HepG2 (cell line): ENCODE data around the gene PXT1. TPM values are rescaled to one million over a fixed set of nuclear protein-coding genes. Genes with fewer than 3 reads are reported as not detected.

ENCODE experiments used
- ARNT ChIP-seq: fragments of 450-650 bp; IDR thresholded peaks from 2 replicates; pipeline ENCODE4 v1.6.1; 2017
- ATF2 ChIP-seq: sonication (generic); formaldehyde crosslinking; IDR thresholded peaks from 2 replicates; pipeline ENCODE4 v1.4.0; 2020; ENCODE audit warnings: missing genetic modification reagents
- CAMTA2 ChIP-seq: sonication (generic); formaldehyde crosslinking; IDR thresholded peaks from 2 replicates; pipeline ENCODE4 v1.4.0; 2020; ENCODE audit warnings: mild to moderate bottlenecking, missing genetic modification reagents, borderline replicate concordance
- CEBPB ChIP-seq: IDR thresholded peaks from 2 replicates; pipeline ENCODE4 v1.6.1; 2011; ENCODE audit warnings: low read depth, low read length, improper control_type of control experiment, borderline replicate concordance
- CENPX ChIP-seq: sonication (generic); formaldehyde crosslinking; IDR thresholded peaks from 2 replicates; pipeline ENCODE4 v1.9.0; 2021; ENCODE audit warnings: mild to moderate bottlenecking, missing genetic modification reagents, moderate library complexity
- KDM4B ChIP-seq: sonication (generic); formaldehyde crosslinking; IDR thresholded peaks from 2 replicates; pipeline ENCODE4 v1.4.0; 2020; ENCODE audit warnings: missing genetic modification reagents
- NAIF1 ChIP-seq: sonication (generic); formaldehyde crosslinking; IDR thresholded peaks from 2 replicates; pipeline ENCODE4 v1.5.0; 2020; ENCODE audit warnings: mild to moderate bottlenecking, missing genetic modification reagents, borderline replicate concordance
- PRDM15 ChIP-seq: sonication (generic); formaldehyde crosslinking; IDR thresholded peaks from 2 replicates; pipeline ENCODE4 v1.4.0; 2020; ENCODE audit warnings: missing genetic modification reagents
- RCOR2 ChIP-seq: IDR thresholded peaks from 2 replicates; pipeline ENCODE4 v1.6.1; 2016; ENCODE audit warnings: missing biosample characterization, missing genetic modification reagents
- REL ChIP-seq: sonication (generic); formaldehyde crosslinking; conservative IDR thresholded peaks from 2 replicates; pipeline ENCODE4 v1.8.0; 2022; ENCODE audit warnings: mild to moderate bottlenecking, missing genetic modification reagents, moderate library complexity
- RNF219 ChIP-seq: sonication (generic); formaldehyde crosslinking; IDR thresholded peaks from 2 replicates; pipeline ENCODE4 v1.5.0; 2020; ENCODE audit warnings: mild to moderate bottlenecking, missing genetic modification reagents
- SNAPC4 ChIP-seq: sonication (generic); formaldehyde crosslinking; IDR thresholded peaks from 2 replicates; pipeline ENCODE4 v1.4.0; 2020; ENCODE audit warnings: mild to moderate bottlenecking, missing genetic modification reagents
- SRY ChIP-seq: sonication (generic); formaldehyde crosslinking; IDR thresholded peaks from 2 replicates; pipeline ENCODE4 v1.8.0; 2022; ENCODE audit warnings: mild to moderate bottlenecking, missing genetic modification reagents
- ZFP41 ChIP-seq: sonication (generic); formaldehyde crosslinking; IDR thresholded peaks from 2 replicates; pipeline ENCODE4 v1.4.0; 2020; ENCODE audit warnings: mild to moderate bottlenecking, missing genetic modification reagents, borderline replicate concordance
- ZNF232 ChIP-seq: sonication (generic); formaldehyde crosslinking; IDR thresholded peaks from 2 replicates; pipeline ENCODE4 v1.4.0; 2020; ENCODE audit warnings: missing genetic modification reagents, borderline replicate concordance
- ZNF7 ChIP-seq: IDR thresholded peaks from 2 replicates; pipeline ENCODE4 v1.6.1; 2016; ENCODE audit warnings: missing biosample characterization, missing genetic modification reagents
- ZSCAN25 ChIP-seq: sonication (generic); formaldehyde crosslinking; IDR thresholded peaks from 2 replicates; pipeline ENCODE4 v1.8.0; 2022; ENCODE audit warnings: mild to moderate bottlenecking, missing genetic modification reagents
- polyA plus RNA-seq, 8 experiments: library from polyadenylated mRNA; depleted of rRNA in 3 of 8; stranded (reverse) in 7 of 8; unstranded in 1 of 8; fragments of >200 nt; fragmentation: Illumina TruSeq in 4 of 8; extraction: Trizol in 4 of 8; gene quantifications; 2 replicates each; pipeline versions ENCODE4 v1.2.1 to v1.2.3, GENCODE V29; 2011 to 2016; ENCODE audit warnings: low read depth in 4 of 8, missing spikeins in 1 of 8, mixed read lengths in 1 of 8; ENCODE audit not compliant: insufficient read depth in 1 of 8
- total RNA-seq, 5 experiments: library from RNA; depleted of rRNA; stranded (reverse); fragments of >200 nt; fragmentation: Illumina TruSeq; extraction: Trizol; gene quantifications; 2 replicates each; pipeline ENCODE4 v1.2.3, GENCODE V29; 2016; ENCODE audit warnings: low read depth in 1 of 5

PXT1 gene
- total and polyA plus RNA-seq, 2 of the 13 experiments (the other 11 are each of a cell fraction or from before 2014, with no cell fraction given) = 0.04 TPM; not detected in 1

GRCh38 chr6:36340618-36341454, 101.8 kb downstream of the PXT1 start (continued):
- no peak for TF ChIP-seq REL
- TF ChIP-seq ZFP41 (CRISPR knock-in tag) = no peak
- TF ChIP-seq CENPX (CRISPR knock-in tag) = no peak
- no peak for TF ChIP-seq RNF219 (CRISPR knock-in tag)
- 0 out of 2 replicates have a peak, but pooled peaks have one; percentile 57 for TF ChIP-seq SRY (CRISPR knock-in tag)
- no peak for TF ChIP-seq RCOR2 (CRISPR knock-in tag)
- no peak for TF ChIP-seq ZNF7 (CRISPR knock-in tag)
- TF ChIP-seq ARNT = no peak
- no peak for TF ChIP-seq NAIF1 (CRISPR knock-in tag)
- TF ChIP-seq CEBPB = no peak
- TF ChIP-seq KDM4B (CRISPR knock-in tag) = no peak
- TF ChIP-seq ATF2 = no peak
- TF ChIP-seq SNAPC4 (CRISPR knock-in tag) = no peak
- TF ChIP-seq ZSCAN25 (CRISPR knock-in tag) = 0 out of 2 replicates have a peak, but pooled peaks have one; percentile 32
- TF ChIP-seq ZNF232 (CRISPR knock-in tag) = no peak
- TF ChIP-seq PRDM15 (CRISPR knock-in tag) = no peak; the same call in 1 of the 2 replicates
- no peak for TF ChIP-seq CAMTA2 (CRISPR knock-in tag)
